Measurements from ENCODE around the gene GALNT6. TPM values are rescaled to one million over a fixed set of nuclear protein-coding genes. Genes with fewer than 3 reads are reported as not detected.

Gene GALNT6
- total RNA-seq, 1 donor from 2014 or later = not detected

DNA sequence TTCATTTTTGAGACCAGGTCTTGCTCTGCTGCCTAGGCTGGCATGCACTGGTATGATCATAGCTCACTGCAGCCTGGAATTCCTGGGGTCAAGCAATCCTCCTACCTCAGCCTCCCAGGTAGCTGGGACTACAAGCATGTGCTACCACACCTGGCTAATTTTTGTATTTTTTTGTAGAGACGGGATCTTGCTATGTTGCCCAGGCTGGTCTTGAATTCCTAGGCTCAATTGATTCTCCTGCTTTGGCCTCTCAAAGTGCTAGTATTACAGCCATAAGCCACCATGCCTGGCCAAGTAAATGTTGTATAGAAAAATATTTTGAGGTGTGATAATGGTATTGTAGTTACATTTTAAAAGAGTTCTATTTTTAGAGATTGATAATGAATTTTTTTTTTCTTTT, 79.8 kb downstream of the GALNT6 start:
- H3K36me3 Mint-ChIP-seq = no peaks in the 10 kb centered on the region
- no peak overlapping the region for H3K4me3 ChIP-seq
- H3K4me2 ChIP-seq = no peak overlapping the region
- no peaks in the 10 kb centered on the region for H3K4me1 ChIP-seq
- TF ChIP-seq, protein P1, sequence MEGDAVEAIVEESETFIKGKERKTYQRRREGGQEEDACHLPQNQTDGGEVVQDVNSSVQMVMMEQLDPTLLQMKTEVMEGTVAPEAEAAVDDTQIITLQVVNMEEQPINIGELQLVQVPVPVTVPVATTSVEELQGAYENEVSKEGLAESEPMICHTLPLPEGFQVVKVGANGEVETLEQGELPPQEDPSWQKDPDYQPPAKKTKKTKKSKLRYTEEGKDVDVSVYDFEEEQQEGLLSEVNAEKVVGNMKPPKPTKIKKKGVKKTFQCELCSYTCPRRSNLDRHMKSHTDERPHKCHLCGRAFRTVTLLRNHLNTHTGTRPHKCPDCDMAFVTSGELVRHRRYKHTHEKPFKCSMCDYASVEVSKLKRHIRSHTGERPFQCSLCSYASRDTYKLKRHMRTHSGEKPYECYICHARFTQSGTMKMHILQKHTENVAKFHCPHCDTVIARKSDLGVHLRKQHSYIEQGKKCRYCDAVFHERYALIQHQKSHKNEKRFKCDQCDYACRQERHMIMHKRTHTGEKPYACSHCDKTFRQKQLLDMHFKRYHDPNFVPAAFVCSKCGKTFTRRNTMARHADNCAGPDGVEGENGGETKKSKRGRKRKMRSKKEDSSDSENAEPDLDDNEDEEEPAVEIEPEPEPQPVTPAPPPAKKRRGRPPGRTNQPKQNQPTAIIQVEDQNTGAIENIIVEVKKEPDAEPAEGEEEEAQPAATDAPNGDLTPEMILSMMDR (IDR thresholded peaks at IDR 0.05) = no peak
- H3K27me3 ChIP-seq = no peaks in the 10 kb centered on the region
- no peaks in the 10 kb centered on the region for H4K20me1 ChIP-seq (ENCODE audit: low read depth)
- no peaks in the 10 kb centered on the region for H3K9me3 Mint-ChIP-seq
- no peaks in the 10 kb centered on the region for H3F3A ChIP-seq (ENCODE audit: low read depth)
- H3K9me3 ChIP-seq (ENCODE audit: low read depth) = no peaks in the 10 kb centered on the region
- no peak for DNase-seq (ENCODE audit: low spot score)
- no peak overlapping the region for H3K9ac ChIP-seq
- no peak overlapping the region for H3K27ac Mint-ChIP-seq
- no peaks in the 10 kb centered on the region for H3K79me2 ChIP-seq (ENCODE audit: low read depth)
- no peak overlapping the region for H2AFZ ChIP-seq (replicated peaks)
- no peaks in the 10 kb centered on the region for H3K4me1 Mint-ChIP-seq
- no peaks in the 10 kb centered on the region for H3K36me3 ChIP-seq
- no peak overlapping the region for H3K4me3 Mint-ChIP-seq
- H3K27ac ChIP-seq = no peak overlapping the region
- H3K27me3 Mint-ChIP-seq (ENCODE audit: insufficient read depth, low read depth) = peaks cover 4% of the 10 kb centered on the region

DNA sequence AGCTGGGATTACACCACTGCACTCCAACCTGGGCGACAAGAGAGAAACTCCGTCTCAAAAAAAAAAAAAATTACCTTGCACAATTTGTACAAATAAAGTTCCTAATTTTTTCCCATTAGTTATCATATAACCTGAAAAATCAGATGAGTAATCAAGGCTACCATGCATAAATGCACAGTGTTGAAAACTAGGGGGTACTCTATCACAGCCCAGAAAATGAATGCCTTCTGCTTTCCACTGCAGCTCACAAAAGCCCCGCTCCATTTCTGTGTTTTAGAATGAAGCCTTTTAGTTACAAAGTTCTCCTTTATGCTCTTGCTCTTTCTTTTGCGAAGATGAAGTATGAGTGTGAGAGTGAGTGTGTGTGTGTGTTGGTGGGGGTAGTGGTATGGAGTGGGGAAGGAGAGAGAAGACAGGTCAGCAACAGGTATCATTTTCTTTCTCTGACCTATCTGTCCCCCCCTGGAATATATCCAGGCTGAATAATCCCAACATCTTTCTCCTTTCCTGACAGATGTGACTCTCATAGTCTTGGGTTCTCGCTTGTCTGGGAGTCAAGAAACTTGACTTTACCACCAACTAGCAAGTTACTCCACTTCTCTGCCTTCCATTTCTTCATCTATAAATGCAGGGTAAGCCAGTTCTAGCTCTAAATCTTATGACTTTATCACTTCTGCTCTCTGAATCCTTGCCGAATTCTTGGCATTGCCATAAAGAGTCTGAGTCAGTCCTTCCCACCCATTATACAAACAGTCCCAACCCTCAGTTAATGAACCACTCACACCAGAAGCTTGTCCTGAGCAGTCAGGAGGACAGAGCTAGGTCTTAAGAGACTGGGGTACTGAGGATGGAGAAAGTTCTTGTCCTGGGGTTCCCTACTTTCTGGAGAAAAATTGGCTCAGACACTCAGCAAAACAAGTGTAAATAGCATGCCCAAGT, 83.3 kb downstream of the GALNT6 start:
- TF ChIP-seq, protein P1 (IDR thresholded peaks at IDR 0.05) = no peak
- no peak for TF ChIP-seq EZH2 (IDR thresholded peaks at IDR 0.05)
- no peak for TF ChIP-seq EZH2phosphoT487 (IDR thresholded peaks at IDR 0.05)
- Histone ChIP-seq H3K9me3 (ENCODE audit: low read depth) (no peaks in the 10 kb centered on the region), H3K4me3 (no peak overlapping the region), H4K20me1 (ENCODE audit: low read depth) (no peaks in the 10 kb centered on the region), H3K27ac (no peak overlapping the region), H3F3A (ENCODE audit: low read depth) (no peaks in the 10 kb centered on the region), H3K9ac (no peak overlapping the region), H3K79me2 (ENCODE audit: low read depth) (no peaks in the 10 kb centered on the region), H3K4me2 (no peak overlapping the region), H3K27me3 (no peaks in the 10 kb centered on the region), H3K4me1 (no peaks in the 10 kb centered on the region), H2AFZ (replicated peaks) (peak overlapping the region; percentile 70), H3K36me3 (no peaks in the 10 kb centered on the region)
- Mint-ChIP-seq H3K27me3 (ENCODE audit: insufficient read depth, low read depth) (peaks cover 6% of the 10 kb centered on the region), H3K4me1 (no peaks in the 10 kb centered on the region), H3K27ac (no peak overlapping the region), H3K36me3 (no peaks in the 10 kb centered on the region), H3K4me3 (no peak overlapping the region), H3K9me3 (no peaks in the 10 kb centered on the region)
- no peak for DNase-seq (ENCODE audit: low spot score)

DNA sequence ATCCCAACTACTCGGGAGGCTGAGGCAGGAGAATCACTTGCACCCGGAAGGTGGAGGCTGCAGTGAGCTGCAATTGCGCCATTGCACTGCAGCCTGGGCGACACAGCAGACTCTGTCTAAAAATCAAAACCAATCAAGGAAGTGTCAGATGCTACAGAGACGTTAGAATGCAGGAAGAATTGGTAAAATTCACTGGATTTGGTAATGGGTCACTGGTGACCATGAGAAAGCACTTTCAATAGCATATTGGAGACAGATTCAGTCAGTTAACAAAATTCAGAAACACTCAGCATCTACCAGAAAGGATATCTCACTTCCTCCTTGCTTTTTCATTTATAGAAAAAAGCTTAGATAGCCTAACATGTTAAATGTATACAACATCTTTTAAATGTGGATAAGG, 84.7 kb downstream of the GALNT6 start:
- no peak overlapping the region for H3K4me3 Mint-ChIP-seq
- TF ChIP-seq EZH2phosphoT487 (IDR thresholded peaks at IDR 0.05) = no peak
- TF ChIP-seq EZH2 (IDR thresholded peaks at IDR 0.05) = no peak
- TF ChIP-seq, protein P1 (IDR thresholded peaks at IDR 0.05) = no peak
- H3K27ac Mint-ChIP-seq = no peak overlapping the region
- Histone ChIP-seq H2AFZ (replicated peaks) (no peak overlapping the region), H3K4me1 (no peaks in the 10 kb centered on the region), H3K4me3 (no peak overlapping the region), H3K9me3 (ENCODE audit: low read depth) (no peaks in the 10 kb centered on the region), H4K20me1 (ENCODE audit: low read depth) (no peaks in the 10 kb centered on the region), H3K4me2 (no peak overlapping the region), H3F3A (ENCODE audit: low read depth) (no peaks in the 10 kb centered on the region), H3K27me3 (no peaks in the 10 kb centered on the region), H3K9ac (no peak overlapping the region), H3K27ac (no peak overlapping the region), H3K79me2 (ENCODE audit: low read depth) (no peaks in the 10 kb centered on the region), H3K36me3 (no peaks in the 10 kb centered on the region)
- H3K27me3 Mint-ChIP-seq (ENCODE audit: insufficient read depth, low read depth) = peaks cover 6% of the 10 kb centered on the region
- H3K36me3 Mint-ChIP-seq = no peaks in the 10 kb centered on the region
- DNase-seq (ENCODE audit: low spot score) = no peak
- no peaks in the 10 kb centered on the region for H3K9me3 Mint-ChIP-seq
- H3K4me1 Mint-ChIP-seq = peaks cover 8% of the 10 kb centered on the region

Other genes with a start within 250 kb of the GALNT6 start
- 19.4 and 28.8 TPM in 2 replicates for gene TFCP2, start 218.3 kb downstream of the GALNT6 start, total RNA-seq (ENCODE audit: low replicate concordance)
- 1.6 TPM in 2 replicates for gene POU6F1, start 173.3 kb downstream of the GALNT6 start, total RNA-seq (ENCODE audit: low replicate concordance)
- gene DAZAP2, start 152.6 kb downstream of the GALNT6 start, total RNA-seq (ENCODE audit: low replicate concordance) = 48.4 and 51.6 TPM in 2 replicates
- gene SMAGP, start 121.0 kb downstream of the GALNT6 start, total RNA-seq (ENCODE audit: low replicate concordance) = 19.0 and 24.3 TPM in 2 replicates
- gene BIN2, start 67.2 kb downstream of the GALNT6 start, total RNA-seq (ENCODE audit: low replicate concordance) = 0.52 TPM in 1 of 2 replicates, not detected in the other
- gene CELA1, start 44.7 kb downstream of the GALNT6 start, total RNA-seq (ENCODE audit: low replicate concordance) = not detected in 2 replicates
- gene SLC4A8, start 33.4 kb upstream of the GALNT6 start, total RNA-seq (ENCODE audit: low replicate concordance) = 10.1 and 132 TPM in 2 replicates
- 9.3 and 14.2 TPM in 2 replicates for gene SCN8A, start 199.8 kb upstream of the GALNT6 start, total RNA-seq (ENCODE audit: low replicate concordance)